ENCODE measurements around the gene MINDY3.

The MINDY3 gene

DNA sequence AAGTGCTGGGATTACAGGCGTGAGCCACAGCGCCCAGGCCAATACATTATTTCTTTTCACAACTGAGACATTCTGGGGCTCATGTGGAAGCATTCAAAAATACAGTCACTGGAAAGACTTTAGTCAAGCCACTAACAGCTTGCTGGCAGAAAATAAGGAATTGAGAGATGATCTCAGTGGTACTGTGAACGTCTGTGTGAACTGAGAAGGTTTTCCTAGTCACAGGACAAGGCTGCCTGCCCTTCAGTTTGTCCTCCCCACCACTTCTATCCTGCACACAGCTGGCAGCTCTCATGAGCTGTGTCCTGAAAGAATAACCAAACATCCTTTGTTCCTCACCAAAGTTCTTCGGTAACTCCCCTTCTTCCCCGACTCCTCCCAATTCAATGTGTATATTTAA lies 109.3 kb downstream of the MINDY3 start:
- H3K36me3 ChIP-seq (ENCODE audit: control insufficient read depth in 2 of 2, insufficient read depth in 2 of 2, low read length in 2 of 2) = no peaks in the 10 kb centered on the region
- no peak overlapping the region for H3K9ac ChIP-seq (ENCODE audit: low read length in 2 of 2)
- H3K27me3 ChIP-seq (ENCODE audit: control insufficient read depth in 1 of 2, insufficient read depth in 2 of 2, low read length in 2 of 2) = no peaks in the 10 kb centered on the region
- H3K4me3 ChIP-seq (ENCODE audit: low read length in 2 of 2) = no peak overlapping the region
- no peak overlapping the region for H3K27ac ChIP-seq (ENCODE audit: low read length)
- no peaks in the 10 kb centered on the region for H3K4me1 ChIP-seq (ENCODE audit: control insufficient read depth, insufficient read depth, low read length)
- no peaks in the 10 kb centered on the region for H3K9me3 ChIP-seq (ENCODE audit: control insufficient read depth in 2 of 2, low read length in 2 of 2)

- H3K4me3 ChIP-seq (ENCODE audit: low read length in 2 of 2) = no peak overlapping the region
- no peaks in the 10 kb centered on the region for H3K36me3 ChIP-seq (ENCODE audit: control insufficient read depth in 2 of 2, insufficient read depth in 2 of 2, low read length in 2 of 2)
- no peaks in the 10 kb centered on the region for H3K9me3 ChIP-seq (ENCODE audit: control insufficient read depth in 2 of 2, low read length in 2 of 2)
- no peak overlapping the region for H3K9ac ChIP-seq (ENCODE audit: low read length in 2 of 2)
- H3K27me3 ChIP-seq (ENCODE audit: control insufficient read depth in 1 of 2, insufficient read depth in 2 of 2, low read length in 2 of 2) = no peaks in the 10 kb centered on the region
- no peak overlapping the region for H3K27ac ChIP-seq (ENCODE audit: low read length)
- H3K4me1 ChIP-seq (ENCODE audit: control insufficient read depth, insufficient read depth, low read length) = no peaks in the 10 kb centered on the region
These were observed 112.2 kb downstream of the MINDY3 start for GRCh38 chr10:15748126-15748525.

DNA sequence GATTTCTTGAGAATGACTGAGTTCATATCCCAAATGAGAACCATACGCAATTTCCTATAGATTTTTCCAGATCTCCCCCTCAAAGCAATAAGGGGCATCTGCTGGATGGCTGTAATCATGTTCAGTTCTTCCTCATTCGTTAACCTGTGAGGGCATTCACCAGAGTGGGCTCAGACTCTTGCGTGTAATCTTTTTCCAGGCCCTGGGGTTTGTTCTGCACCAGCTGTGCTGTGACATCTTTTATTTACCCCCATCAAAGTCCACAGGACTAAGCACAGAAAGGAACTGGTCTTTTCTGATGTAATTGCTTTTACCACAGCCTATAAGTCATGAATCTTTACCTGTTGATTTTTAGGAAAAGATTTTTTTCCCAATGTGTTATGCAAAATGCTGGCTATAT lies 112.7 kb downstream of the MINDY3 start:
- Histone ChIP-seq H3K27me3 (ENCODE audit: control insufficient read depth in 1 of 2, insufficient read depth in 2 of 2, low read length in 2 of 2) (no peaks in the 10 kb centered on the region), H3K9ac (ENCODE audit: low read length in 2 of 2) (no peak overlapping the region), H3K36me3 (ENCODE audit: control insufficient read depth in 2 of 2, insufficient read depth in 2 of 2, low read length in 2 of 2) (no peaks in the 10 kb centered on the region), H3K9me3 (ENCODE audit: control insufficient read depth in 2 of 2, low read length in 2 of 2) (no peaks in the 10 kb centered on the region), H3K27ac (ENCODE audit: low read length) (no peak overlapping the region), H3K4me3 (ENCODE audit: low read length in 2 of 2) (no peak overlapping the region), H3K4me1 (ENCODE audit: control insufficient read depth, insufficient read depth, low read length) (no peaks in the 10 kb centered on the region)

GRCh38 chr10:15745751-15746150 lies 114.6 kb downstream of the MINDY3 start:
- Histone ChIP-seq H3K36me3 (ENCODE audit: control insufficient read depth in 2 of 2, insufficient read depth in 2 of 2, low read length in 2 of 2) (no peaks in the 10 kb centered on the region), H3K9ac (ENCODE audit: low read length in 2 of 2) (no peak overlapping the region), H3K4me1 (ENCODE audit: control insufficient read depth, insufficient read depth, low read length) (no peaks in the 10 kb centered on the region), H3K9me3 (ENCODE audit: control insufficient read depth in 2 of 2, low read length in 2 of 2) (no peaks in the 10 kb centered on the region), H3K4me3 (ENCODE audit: low read length in 2 of 2) (no peak overlapping the region), H3K27me3 (ENCODE audit: control insufficient read depth in 1 of 2, insufficient read depth in 2 of 2, low read length in 2 of 2) (no peaks in the 10 kb centered on the region), H3K27ac (ENCODE audit: low read length) (no peak overlapping the region)

DNA sequence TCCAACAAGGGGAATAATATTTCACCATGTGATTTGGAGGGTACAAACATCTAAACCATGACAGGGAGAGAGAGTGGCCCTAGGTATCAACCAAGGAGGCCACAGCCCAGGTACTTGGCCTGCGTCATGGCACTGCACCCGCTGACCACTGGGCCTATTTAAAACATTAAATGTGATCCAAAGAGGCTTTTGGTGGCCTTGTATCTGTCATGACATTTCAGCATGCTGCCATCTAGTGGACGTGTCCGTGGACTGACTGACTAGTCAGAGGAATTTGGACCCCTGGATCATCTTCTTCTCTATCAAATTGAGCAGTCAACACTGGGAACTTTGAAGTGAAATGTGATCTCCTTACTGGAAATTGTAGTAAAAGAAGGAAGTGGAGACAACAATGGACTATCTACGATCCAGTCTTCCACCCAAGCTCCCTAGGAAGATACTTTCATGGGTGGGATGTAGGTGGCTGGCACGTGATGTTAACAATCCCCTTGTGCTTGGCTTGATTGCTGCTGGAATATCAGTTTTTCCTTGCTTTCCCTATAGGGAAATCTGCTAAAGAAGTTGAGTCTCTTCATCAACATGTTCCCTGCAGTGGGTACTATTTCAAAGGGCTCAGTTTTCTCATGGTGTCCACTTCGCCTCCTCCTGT lies 116.0 kb downstream of the MINDY3 start:
- Histone ChIP-seq H3K27me3 (ENCODE audit: control insufficient read depth in 1 of 2, insufficient read depth in 2 of 2, low read length in 2 of 2) (no peaks in the 10 kb centered on the region), H3K9ac (ENCODE audit: low read length in 2 of 2) (no peak overlapping the region), H3K4me1 (ENCODE audit: control insufficient read depth, insufficient read depth, low read length) (peaks cover 3% of the 10 kb centered on the region), H3K4me3 (ENCODE audit: low read length in 2 of 2) (no peak overlapping the region), H3K9me3 (ENCODE audit: control insufficient read depth in 2 of 2, low read length in 2 of 2) (no peaks in the 10 kb centered on the region), H3K36me3 (ENCODE audit: control insufficient read depth in 2 of 2, insufficient read depth in 2 of 2, low read length in 2 of 2) (no peaks in the 10 kb centered on the region), H3K27ac (ENCODE audit: low read length) (no peak overlapping the region)

- Histone ChIP-seq H3K27me3 (ENCODE audit: control insufficient read depth in 1 of 2, insufficient read depth in 2 of 2, low read length in 2 of 2) (no peaks in the 10 kb centered on the region), H3K27ac (ENCODE audit: low read length) (no peak overlapping the region), H3K4me3 (ENCODE audit: low read length in 2 of 2) (no peak overlapping the region), H3K36me3 (ENCODE audit: control insufficient read depth in 2 of 2, insufficient read depth in 2 of 2, low read length in 2 of 2) (no peaks in the 10 kb centered on the region), H3K4me1 (ENCODE audit: control insufficient read depth, insufficient read depth, low read length) (peaks cover 3% of the 10 kb centered on the region), H3K9ac (ENCODE audit: low read length in 2 of 2) (no peak overlapping the region), H3K9me3 (ENCODE audit: control insufficient read depth in 2 of 2, low read length in 2 of 2) (no peaks in the 10 kb centered on the region)
These were observed 116.9 kb downstream of the MINDY3 start for GRCh38 chr10:15743443-15743842.

- Histone ChIP-seq H3K27me3 (ENCODE audit: control insufficient read depth in 1 of 2, insufficient read depth in 2 of 2, low read length in 2 of 2) (no peaks in the 10 kb centered on the region), H3K9me3 (ENCODE audit: control insufficient read depth in 2 of 2, low read length in 2 of 2) (no peaks in the 10 kb centered on the region), H3K9ac (ENCODE audit: low read length in 2 of 2) (no peak overlapping the region), H3K27ac (ENCODE audit: low read length) (no peak overlapping the region), H3K36me3 (ENCODE audit: control insufficient read depth in 2 of 2, insufficient read depth in 2 of 2, low read length in 2 of 2) (no peaks in the 10 kb centered on the region), H3K4me3 (ENCODE audit: low read length in 2 of 2) (no peak overlapping the region), H3K4me1 (ENCODE audit: control insufficient read depth, insufficient read depth, low read length) (peaks cover 3% of the 10 kb centered on the region)
These were observed 117.5 kb downstream of the MINDY3 start for GRCh38 chr10:15742836-15743235.

- Histone ChIP-seq H3K4me3 (ENCODE audit: low read length in 2 of 2) (no peak overlapping the region), H3K36me3 (ENCODE audit: control insufficient read depth in 2 of 2, insufficient read depth in 2 of 2, low read length in 2 of 2) (no peaks in the 10 kb centered on the region), H3K27me3 (ENCODE audit: control insufficient read depth in 1 of 2, insufficient read depth in 2 of 2, low read length in 2 of 2) (no peaks in the 10 kb centered on the region), H3K27ac (ENCODE audit: low read length) (no peak overlapping the region), H3K4me1 (ENCODE audit: control insufficient read depth, insufficient read depth, low read length) (peaks cover 7% of the 10 kb centered on the region), H3K9me3 (ENCODE audit: control insufficient read depth in 2 of 2, low read length in 2 of 2) (no peaks in the 10 kb centered on the region), H3K9ac (ENCODE audit: low read length in 2 of 2) (no peak overlapping the region)
These were observed 118.2 kb downstream of the MINDY3 start for GRCh38 chr10:15742102-15742501.

- peaks cover 7% of the 10 kb centered on the region for H3K4me1 ChIP-seq (ENCODE audit: control insufficient read depth, insufficient read depth, low read length)
- H3K27me3 ChIP-seq (ENCODE audit: control insufficient read depth in 1 of 2, insufficient read depth in 2 of 2, low read length in 2 of 2) = no peaks in the 10 kb centered on the region
- H3K9me3 ChIP-seq (ENCODE audit: control insufficient read depth in 2 of 2, low read length in 2 of 2) = no peaks in the 10 kb centered on the region
These were observed 118.7 kb downstream of the MINDY3 start for GRCh38 chr10:15741581-15741980.

GRCh38 chr10:15740261-15740660 lies 120.0 kb downstream of the MINDY3 start:
- H3K36me3 ChIP-seq (ENCODE audit: control insufficient read depth in 2 of 2, insufficient read depth in 2 of 2, low read length in 2 of 2) = no peaks in the 10 kb centered on the region
- H3K4me1 ChIP-seq (ENCODE audit: control insufficient read depth, insufficient read depth, low read length) = peaks cover 13% of the 10 kb centered on the region
- no peaks in the 10 kb centered on the region for H3K9me3 ChIP-seq (ENCODE audit: control insufficient read depth in 2 of 2, low read length in 2 of 2)
- no peak overlapping the region for H3K4me3 ChIP-seq (ENCODE audit: low read length in 2 of 2)
- H3K27me3 ChIP-seq (ENCODE audit: control insufficient read depth in 1 of 2, insufficient read depth in 2 of 2, low read length in 2 of 2) = no peaks in the 10 kb centered on the region
- no peak overlapping the region for H3K27ac ChIP-seq (ENCODE audit: low read length)
- H3K9ac ChIP-seq (ENCODE audit: low read length in 2 of 2) = no peak overlapping the region

More at GRCh38 chr10:15741581-15741980, 118.7 kb downstream of the MINDY3 start:
- H3K27ac ChIP-seq (ENCODE audit: low read length) = no peak overlapping the region
- H3K4me3 ChIP-seq (ENCODE audit: low read length in 2 of 2) = no peak overlapping the region
- no peak overlapping the region for H3K9ac ChIP-seq (ENCODE audit: low read length in 2 of 2)
- no peaks in the 10 kb centered on the region for H3K36me3 ChIP-seq (ENCODE audit: control insufficient read depth in 2 of 2, insufficient read depth in 2 of 2, low read length in 2 of 2)

DNA sequence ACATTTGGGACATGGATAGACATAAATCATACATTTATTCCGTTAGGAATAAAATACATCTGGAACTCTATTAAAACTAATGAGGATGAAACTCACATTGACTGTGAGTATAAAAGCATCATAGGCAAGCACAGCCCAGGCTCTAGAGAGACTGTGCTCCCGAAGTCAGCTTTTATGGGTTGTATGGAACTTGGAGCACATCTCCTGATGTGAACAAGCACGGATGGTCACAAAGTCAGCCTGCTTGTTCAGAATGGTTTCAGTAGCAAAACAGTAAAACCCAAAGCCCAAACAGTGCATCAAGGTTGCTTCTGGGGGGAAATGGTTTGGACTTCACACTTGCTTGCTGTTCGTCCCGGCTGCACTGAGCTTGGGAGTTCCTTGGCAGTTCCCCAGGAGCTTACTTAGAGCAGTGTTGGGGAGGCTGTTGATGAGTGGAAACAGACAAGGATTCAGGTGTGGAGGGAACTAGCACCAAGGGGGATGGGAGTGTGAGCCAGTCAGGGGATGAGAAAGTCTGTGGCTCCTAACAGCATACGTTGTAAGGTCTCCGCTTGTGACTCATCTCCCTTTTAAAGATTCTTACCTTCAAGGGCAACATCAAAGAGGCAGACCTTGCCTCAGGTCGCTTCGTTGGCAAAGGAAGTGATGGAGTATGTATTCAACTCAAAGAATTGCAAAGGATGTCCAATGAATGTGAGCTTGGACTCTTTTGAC lies 120.9 kb downstream of the MINDY3 start:
- H3K36me3 ChIP-seq (ENCODE audit: control insufficient read depth in 2 of 2, insufficient read depth in 2 of 2, low read length in 2 of 2) = no peaks in the 10 kb centered on the region
- no peak overlapping the region for H3K9ac ChIP-seq (ENCODE audit: low read length in 2 of 2)
- H3K27me3 ChIP-seq (ENCODE audit: control insufficient read depth in 1 of 2, insufficient read depth in 2 of 2, low read length in 2 of 2) = no peaks in the 10 kb centered on the region
- no peak overlapping the region for H3K27ac ChIP-seq (ENCODE audit: low read length)
- no peaks in the 10 kb centered on the region for H3K9me3 ChIP-seq (ENCODE audit: control insufficient read depth in 2 of 2, low read length in 2 of 2)
- H3K4me3 ChIP-seq (ENCODE audit: low read length in 2 of 2) = no peak overlapping the region
- H3K4me1 ChIP-seq (ENCODE audit: control insufficient read depth, insufficient read depth, low read length) = peaks cover 16% of the 10 kb centered on the region

Measured in stomach smooth muscle (tissue), 2 donors.